GM19099 (cell line): Measurements from ENCODE around the gene TBC1D5.

Experiments used
- POLR2A ChIP-seq: IDR thresholded peaks from 3 replicates; pipeline ENCODE4 v1.6.1; 2011; ENCODE audit warnings: low read depth; ENCODE audit not compliant: insufficient read length; ENCODE audit errors: extremely low read depth

The TBC1D5 gene

GRCh38 chr3:17752436-17752835 lies 10.0 kb upstream of the TBC1D5 start:
- no peak for TF ChIP-seq POLR2A

- TF ChIP-seq POLR2A, result no peak
Measured at GRCh38 chr3:17749705-17750293, 7.4 kb upstream of the TBC1D5 start.

DNA sequence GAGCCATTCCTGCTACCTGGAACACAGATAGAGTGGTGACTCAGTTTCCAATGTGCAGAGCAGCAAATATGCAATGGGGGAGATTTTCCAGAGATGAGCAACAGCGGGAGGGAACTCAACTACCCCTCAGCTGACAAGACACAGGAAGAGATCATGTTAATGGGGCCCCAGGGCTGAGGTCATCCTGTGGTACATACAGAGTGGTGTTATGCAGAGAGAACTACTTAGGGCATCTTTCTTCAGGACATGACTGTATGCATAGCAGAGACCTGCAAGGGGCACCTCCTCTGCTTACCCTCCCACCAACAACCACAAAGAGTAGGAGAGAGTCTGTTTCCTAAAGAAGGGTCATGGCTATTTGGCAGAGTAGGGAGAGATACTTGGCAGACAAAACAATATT lies 6.8 kb upstream of the TBC1D5 start:
- TF ChIP-seq POLR2A, result no peak

GRCh38 chr3:17747890-17748247 lies 5.4 kb upstream of the TBC1D5 start:
- TF ChIP-seq POLR2A, result no peak

DNA sequence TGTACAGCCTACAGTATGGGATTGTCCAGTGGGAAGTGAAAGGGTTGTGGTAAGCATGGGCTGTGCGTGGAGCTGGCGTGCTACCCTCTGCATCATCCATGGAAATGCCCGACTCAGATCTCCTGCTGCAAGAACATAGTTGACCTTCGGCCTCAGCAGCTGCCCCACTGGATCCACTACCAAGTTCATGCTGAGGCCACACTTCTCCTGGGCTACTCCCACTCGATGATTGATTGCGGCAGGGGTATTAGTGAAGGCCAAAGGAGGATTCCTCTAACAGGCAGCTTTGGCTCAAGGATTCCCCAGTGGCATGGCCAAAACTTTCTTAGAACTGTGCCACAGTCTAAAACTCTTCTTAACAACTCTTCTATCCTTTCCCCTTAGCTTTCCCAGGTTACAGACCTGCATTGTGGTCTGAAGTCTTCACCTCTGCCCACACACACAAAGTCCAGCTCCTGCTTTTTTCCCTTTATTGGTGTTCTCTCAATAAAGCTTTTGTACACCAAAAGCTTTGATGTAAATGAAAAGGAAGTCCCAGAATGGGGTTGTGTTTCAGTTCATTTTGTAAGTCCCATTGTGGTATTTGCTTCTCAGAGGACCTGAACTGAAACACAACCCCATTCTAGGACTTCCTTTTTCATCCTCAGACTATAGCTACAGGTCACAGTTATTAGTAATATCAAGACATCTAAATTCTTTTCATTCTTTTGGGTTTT lies 4.9 kb upstream of the TBC1D5 start:
- TF ChIP-seq POLR2A, result no peak

- TF ChIP-seq POLR2A, result no peak
Measured at GRCh38 chr3:17745894-17746293, 3.5 kb upstream of the TBC1D5 start.

DNA sequence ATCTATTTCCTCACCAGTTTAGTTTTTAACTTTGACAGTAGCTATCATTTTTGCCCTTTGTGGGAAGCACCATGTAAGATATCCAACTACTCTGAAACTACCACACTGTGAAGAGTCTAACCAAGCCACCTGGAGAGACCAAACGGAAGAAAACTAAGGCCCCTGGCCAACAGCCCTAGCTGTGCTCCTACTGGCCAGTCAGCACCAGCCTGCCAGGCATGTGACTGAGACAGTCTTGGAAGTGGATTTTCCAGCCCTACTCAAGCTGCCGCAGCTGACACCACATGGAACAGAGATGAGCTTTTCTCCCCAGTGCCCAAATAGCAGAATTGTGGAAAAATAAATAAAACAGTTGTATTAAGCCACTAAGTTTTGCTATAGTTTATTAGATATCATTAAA lies 2.9 kb upstream of the TBC1D5 start:
- no peak for TF ChIP-seq POLR2A

GRCh38 chr3:17744693-17745092 lies 2.3 kb upstream of the TBC1D5 start:
- TF ChIP-seq POLR2A, result no peak

DNA sequence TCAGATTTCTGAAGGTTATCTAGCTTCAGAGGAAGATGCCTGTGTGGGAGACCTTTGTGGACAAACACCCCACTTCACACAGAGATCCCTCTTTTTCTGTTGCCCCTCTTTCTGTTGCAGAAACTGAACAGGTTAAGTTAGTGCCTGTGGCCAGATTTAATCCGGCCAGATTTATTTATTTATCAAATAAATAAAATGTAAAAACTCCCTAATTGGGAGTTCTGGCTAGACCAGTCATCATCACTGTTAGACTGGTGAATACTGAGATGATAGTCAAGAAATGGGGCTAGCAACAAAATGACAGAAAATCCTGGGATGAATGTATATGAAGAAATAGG lies 1.2 kb upstream of the TBC1D5 start:
- no peak for TF ChIP-seq POLR2A

- TF ChIP-seq POLR2A, result peak; percentile 43
Measured at GRCh38 chr3:17742880-17743657, 638 bp upstream of the TBC1D5 start.

DNA sequence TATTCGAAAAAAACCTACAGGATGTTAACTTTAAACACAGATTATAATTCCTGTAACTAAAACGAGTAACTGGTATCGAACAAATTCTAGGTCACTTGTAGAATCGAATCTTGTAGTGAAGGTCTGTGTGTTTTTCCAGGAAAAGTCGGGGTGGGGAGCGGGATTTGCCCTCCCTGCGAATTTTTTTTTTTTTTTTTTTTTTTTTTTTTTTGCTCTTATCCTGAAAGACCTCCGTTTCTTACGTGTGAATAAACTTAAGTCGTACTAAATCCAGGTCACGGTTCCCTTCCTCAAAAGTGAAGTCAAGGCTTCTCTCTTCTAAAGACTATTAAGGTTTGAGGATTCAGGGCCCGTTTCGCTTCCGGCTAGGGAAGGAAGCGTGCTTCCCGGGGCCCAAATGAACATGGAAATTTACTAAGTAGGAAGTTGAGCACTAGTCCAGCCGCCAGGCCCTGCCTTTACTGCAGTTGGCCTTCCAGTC lies 770 bp downstream of the TBC1D5 start:
- TF ChIP-seq POLR2A, result no peak

DNA sequence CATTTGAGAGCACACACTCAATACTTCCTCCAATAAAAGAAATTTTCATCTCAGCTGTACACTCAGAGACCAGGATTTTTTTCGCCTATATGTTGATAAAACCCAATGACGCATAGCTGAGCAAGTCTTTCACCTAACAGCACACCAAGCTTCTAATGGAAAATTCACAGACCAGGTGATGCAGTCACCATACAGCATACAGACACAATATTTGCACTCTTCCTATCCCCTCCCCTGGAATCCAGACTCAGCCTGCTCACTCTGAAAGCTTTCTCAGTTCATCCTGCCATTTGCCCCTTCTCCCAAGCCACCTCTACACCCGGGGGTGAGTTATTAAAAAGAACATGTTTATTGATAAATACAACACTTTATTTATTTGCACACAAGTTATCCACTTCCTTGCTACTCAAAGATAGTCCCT lies 1.7 kb downstream of the TBC1D5 start:
- peak; percentile 21 for TF ChIP-seq POLR2A

GRCh38 chr3:17738921-17739320 lies 3.5 kb downstream of the TBC1D5 start:
- TF ChIP-seq POLR2A, result no peak

GRCh38 chr3:17738219-17738618 lies 4.2 kb downstream of the TBC1D5 start:
- no peak for TF ChIP-seq POLR2A

GRCh38 chr3:17737591-17737990 lies 4.8 kb downstream of the TBC1D5 start:
- TF ChIP-seq POLR2A, result no peak

DNA sequence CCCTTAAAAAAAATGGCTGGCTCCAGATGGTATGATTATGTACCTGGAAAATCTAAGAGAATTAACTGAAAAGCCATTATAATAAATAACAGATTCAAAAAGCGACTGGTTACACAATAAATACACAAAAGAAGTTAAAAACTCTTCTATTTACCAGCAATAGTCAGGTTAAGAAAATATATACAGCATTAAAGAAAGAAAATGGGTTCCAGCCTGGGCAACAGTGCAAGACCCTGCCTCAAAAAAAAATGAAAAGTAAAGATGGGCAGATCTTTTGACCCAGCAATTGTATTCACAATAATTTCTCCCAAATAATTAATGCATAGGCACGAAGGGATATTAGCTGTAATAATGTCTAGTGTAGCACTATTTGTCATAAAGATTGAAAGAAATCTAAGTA lies 8.7 kb downstream of the TBC1D5 start:
- TF ChIP-seq POLR2A, result no peak
